ENCODE results near the gene C2CD4D.
"Not testable (repeated sequence)": the region's sequence is repeated elsewhere in the genome, so short reads cannot be mapped to it uniquely, and the experiment has no call there.

Gene C2CD4D

GRCh38 chr1:151858886-151859665, 19.5 kb upstream of the C2CD4D start:
- no peak for DNase-seq (ENCODE audit: low read depth in 2 of 3, low spot score in 2 of 3)

GRCh38 chr1:151858030-151858746, 18.6 kb upstream of the C2CD4D start:
- no peak for DNase-seq (ENCODE audit: low read depth in 2 of 3, low spot score in 2 of 3)

- DNase-seq (ENCODE audit: low read depth in 2 of 3, low spot score in 2 of 3) = no peak
These were observed 16.3 kb upstream of the C2CD4D start for GRCh38 chr1:151855933-151856332.

- not testable (repeated sequence) for DNase-seq (ENCODE audit: low read depth in 2 of 3, low spot score in 2 of 3)
These were observed 15.9 kb upstream of the C2CD4D start for GRCh38 chr1:151855516-151855915.

GRCh38 chr1:151854658-151855057, 15.0 kb upstream of the C2CD4D start:
- no peak for DNase-seq (ENCODE audit: low read depth in 2 of 3, low spot score in 2 of 3)

GRCh38 chr1:151853411-151853943, 13.9 kb upstream of the C2CD4D start, which contains the start of gene THEM5:
TSS of gene THEM5 (minus strand) at chr1:151853712. CDS start at chr1:151853565, 147 bp downstream.
- no peak for DNase-seq (ENCODE audit: low read depth in 2 of 3, low spot score in 2 of 3)

GRCh38 chr1:151852733-151853132, 13.1 kb upstream of the C2CD4D start:
- DNase-seq (ENCODE audit: low read depth in 2 of 3, low spot score in 2 of 3) = no peak

GRCh38 chr1:151851886-151852285, 12.3 kb upstream of the C2CD4D start:
- no peak for DNase-seq (ENCODE audit: low read depth in 2 of 3, low spot score in 2 of 3)

GRCh38 chr1:151849871-151850270, 10.3 kb upstream of the C2CD4D start:
- DNase-seq (ENCODE audit: low read depth in 2 of 3, low spot score in 2 of 3) = no peak

GRCh38 chr1:151849126-151849525, 9.5 kb upstream of the C2CD4D start:
- no peak for DNase-seq (ENCODE audit: low read depth in 2 of 3, low spot score in 2 of 3)

GRCh38 chr1:151847867-151848596, 8.4 kb upstream of the C2CD4D start:
- no peak for DNase-seq (ENCODE audit: low read depth in 2 of 3, low spot score in 2 of 3)

- no peak for DNase-seq (ENCODE audit: low read depth in 2 of 3, low spot score in 2 of 3)
These were observed 7.1 kb upstream of the C2CD4D start for GRCh38 chr1:151846686-151847237.

- no peak for DNase-seq (ENCODE audit: low read depth in 2 of 3, low spot score in 2 of 3)
These were observed 6.5 kb upstream of the C2CD4D start for GRCh38 chr1:151846062-151846568.

GRCh38 chr1:151843398-151843797, 3.8 kb upstream of the C2CD4D start:
- no peak for DNase-seq (ENCODE audit: low read depth in 2 of 3, low spot score in 2 of 3)

GRCh38 chr1:151841141-151841540, 1.5 kb upstream of the C2CD4D start:
- DNase-seq (ENCODE audit: low read depth in 2 of 3, low spot score in 2 of 3) = no peak

- no peak for DNase-seq (ENCODE audit: low read depth in 2 of 3, low spot score in 2 of 3)
These were observed 801 bp upstream of the C2CD4D start for GRCh38 chr1:151840421-151840820.

- DNase-seq (ENCODE audit: low read depth in 2 of 3, low spot score in 2 of 3) = no peak
These were observed 573 bp downstream of the C2CD4D start for GRCh38 chr1:151839082-151839412.

- no peak for DNase-seq (ENCODE audit: low read depth in 2 of 3, low spot score in 2 of 3)
These were observed 1.2 kb downstream of the C2CD4D start for GRCh38 chr1:151838222-151839081.

GRCh38 chr1:151837884-151838221, 1.8 kb downstream of the C2CD4D start:
- no peak for DNase-seq (ENCODE audit: low read depth in 2 of 3, low spot score in 2 of 3)

- no peak for DNase-seq (ENCODE audit: low read depth in 2 of 3, low spot score in 2 of 3)
These were observed 2.4 kb downstream of the C2CD4D start for GRCh38 chr1:151837197-151837596.
